ENCODE measurements around the gene SDC1. TPM values are rescaled to one million over a fixed set of nuclear protein-coding genes. Genes with fewer than 3 reads are reported as not detected.
A peak's percentile ranks its signal among the peaks of the same experiment; 100 is the strongest.

SDC1 gene
- total and polyA plus RNA-seq, 8 donors = 88.9 to 278 (median 117) TPM

DNA sequence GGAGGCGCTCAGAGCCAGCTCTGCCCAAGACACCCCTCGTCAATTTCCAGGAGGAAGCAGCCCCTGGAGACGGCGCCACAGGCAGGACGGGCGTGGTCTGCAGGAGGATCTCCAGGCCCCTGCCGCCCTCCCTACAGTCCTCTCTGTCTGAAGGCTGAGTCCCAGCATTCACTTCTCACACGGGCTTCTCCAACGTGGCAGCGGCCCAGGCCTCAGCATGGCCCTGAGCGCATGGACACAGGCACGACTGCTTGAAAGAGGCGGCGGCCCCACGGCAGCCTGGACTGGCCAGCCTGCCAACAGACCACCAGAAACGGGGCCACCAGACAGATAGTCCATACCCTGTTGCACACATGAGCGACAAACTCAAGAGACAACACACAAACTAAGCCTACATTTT is 23.3 kb downstream of the SDC1 start:
- no peak for ATAC-seq

DNA sequence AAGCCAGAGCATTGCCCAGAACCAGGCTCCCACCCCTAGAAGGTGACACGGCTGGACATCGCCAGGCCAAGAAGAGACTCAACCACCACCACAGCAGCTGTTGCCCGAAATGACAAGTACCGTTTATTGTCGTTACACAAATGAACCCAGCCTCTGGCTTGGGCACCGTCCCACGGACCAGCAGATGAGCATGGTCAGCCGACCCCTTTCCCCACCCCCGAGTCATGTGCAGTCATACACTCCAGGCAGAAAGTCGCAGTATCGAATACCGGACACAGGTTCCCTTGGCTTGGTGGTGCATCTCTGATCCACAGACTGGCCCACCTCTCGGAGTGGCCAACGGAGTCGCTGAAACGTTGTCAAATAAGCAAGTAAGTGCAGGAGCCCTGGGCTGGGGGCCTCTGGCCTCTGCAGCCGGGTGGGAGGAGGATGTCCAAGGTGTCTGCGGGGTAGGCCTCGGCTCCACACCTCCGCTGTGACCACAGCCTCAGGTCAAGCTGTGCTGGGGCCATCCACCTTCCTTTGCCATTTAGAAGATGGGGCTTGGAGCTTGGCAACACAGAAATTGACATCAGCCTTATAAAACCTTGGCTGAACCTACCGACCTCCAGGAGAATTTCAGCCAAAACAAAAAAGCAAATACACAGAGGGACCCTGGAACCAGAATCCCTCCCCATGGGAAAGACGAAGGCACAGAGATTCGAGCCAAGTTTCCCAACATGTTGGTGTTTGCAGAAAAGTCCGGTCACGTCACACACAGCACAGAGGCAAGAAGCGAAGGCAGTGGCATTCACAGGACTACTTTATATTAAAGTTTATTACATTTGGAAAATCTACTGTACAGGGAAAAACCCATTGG is 24.0 kb downstream of the SDC1 start:
- no peak for ATAC-seq

More for the DNA sequence above, 23.3 kb downstream of the SDC1 start:
- TF ChIP-seq, protein P1, sequence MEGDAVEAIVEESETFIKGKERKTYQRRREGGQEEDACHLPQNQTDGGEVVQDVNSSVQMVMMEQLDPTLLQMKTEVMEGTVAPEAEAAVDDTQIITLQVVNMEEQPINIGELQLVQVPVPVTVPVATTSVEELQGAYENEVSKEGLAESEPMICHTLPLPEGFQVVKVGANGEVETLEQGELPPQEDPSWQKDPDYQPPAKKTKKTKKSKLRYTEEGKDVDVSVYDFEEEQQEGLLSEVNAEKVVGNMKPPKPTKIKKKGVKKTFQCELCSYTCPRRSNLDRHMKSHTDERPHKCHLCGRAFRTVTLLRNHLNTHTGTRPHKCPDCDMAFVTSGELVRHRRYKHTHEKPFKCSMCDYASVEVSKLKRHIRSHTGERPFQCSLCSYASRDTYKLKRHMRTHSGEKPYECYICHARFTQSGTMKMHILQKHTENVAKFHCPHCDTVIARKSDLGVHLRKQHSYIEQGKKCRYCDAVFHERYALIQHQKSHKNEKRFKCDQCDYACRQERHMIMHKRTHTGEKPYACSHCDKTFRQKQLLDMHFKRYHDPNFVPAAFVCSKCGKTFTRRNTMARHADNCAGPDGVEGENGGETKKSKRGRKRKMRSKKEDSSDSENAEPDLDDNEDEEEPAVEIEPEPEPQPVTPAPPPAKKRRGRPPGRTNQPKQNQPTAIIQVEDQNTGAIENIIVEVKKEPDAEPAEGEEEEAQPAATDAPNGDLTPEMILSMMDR (IDR thresholded peaks at IDR 0.05) = no peak
- no peak overlapping the region for H3K4me3 ChIP-seq
- no peak overlapping the region for H3K27ac ChIP-seq
- no peaks in the 10 kb centered on the region for H3K27me3 ChIP-seq
- intact Hi-C loops (cut with DNase I) = no loop called here
- H3K36me3 ChIP-seq = peaks cover 0 to 15% of the 10 kb centered on the region in 2 donors
- peaks cover 5 to 26% of the 10 kb centered on the region in 2 donors for H3K4me1 ChIP-seq
- DNase-seq = no peak
- H3K9me3 ChIP-seq = no peaks in the 10 kb centered on the region

DNA sequence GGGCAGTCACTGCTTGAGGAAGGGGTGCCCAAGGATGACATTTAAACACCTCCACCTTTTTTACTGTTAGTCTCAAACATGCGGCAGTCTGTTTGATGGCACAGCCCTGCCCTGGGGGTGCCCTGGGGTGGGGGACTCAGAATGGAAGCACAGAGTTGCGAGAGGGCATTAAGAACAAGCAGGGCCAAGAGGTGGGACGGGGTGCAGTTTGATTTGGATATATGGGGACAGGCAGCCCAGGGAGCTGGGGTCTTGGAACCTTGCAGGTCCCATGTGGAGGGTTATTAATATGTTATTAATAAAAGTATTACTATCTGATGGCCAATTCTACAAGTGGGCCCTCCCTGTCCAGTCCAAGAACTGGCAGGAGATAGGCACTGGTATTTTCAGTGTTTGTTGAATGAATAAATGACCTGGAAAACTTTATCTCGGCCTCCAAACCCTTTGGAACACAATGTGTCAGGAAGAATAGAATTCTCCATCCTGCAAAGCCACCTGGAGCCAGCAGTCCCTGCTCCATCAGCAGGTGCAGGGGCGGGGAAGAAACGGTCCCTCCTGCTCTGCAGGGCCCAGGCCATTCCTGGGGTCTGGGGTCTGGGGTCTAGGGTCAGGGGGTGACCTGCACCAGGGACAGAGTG is 25.2 kb downstream of the SDC1 start:
- Histone ChIP-seq H3K9me3 (no peaks in the 10 kb centered on the region), H3K36me3 (peaks cover 0 to 15% of the 10 kb centered on the region in 2 donors), H3K4me3 (no peak overlapping the region), H3K4me1 (peaks cover 5 to 14% of the 10 kb centered on the region in 2 donors), H3K27ac (peak overlapping the region in 1 of 2 donors; percentile 3), H3K27me3 (no peaks in the 10 kb centered on the region)
- DNase-seq = peak in 1 of 4 donors; percentile 50
- ATAC-seq = no peak
- TF ChIP-seq, protein P1 (IDR thresholded peaks at IDR 0.05) = no peak
- intact Hi-C loops (cut with DNase I) = no loop called here

More for the DNA sequence above, 24.0 kb downstream of the SDC1 start:
- Histone ChIP-seq H3K27ac (no peak overlapping the region), H3K9me3 (no peaks in the 10 kb centered on the region), H3K4me3 (no peak overlapping the region), H3K36me3 (peaks cover 0 to 15% of the 10 kb centered on the region in 2 donors), H3K27me3 (no peaks in the 10 kb centered on the region), H3K4me1 (peaks cover 5 to 26% of the 10 kb centered on the region in 2 donors)
- TF ChIP-seq, protein P1 (IDR thresholded peaks at IDR 0.05) = no peak
- intact Hi-C loops (cut with DNase I) = no loop called here
- peak in 1 of 4 donors; percentile 70 for DNase-seq

DNA sequence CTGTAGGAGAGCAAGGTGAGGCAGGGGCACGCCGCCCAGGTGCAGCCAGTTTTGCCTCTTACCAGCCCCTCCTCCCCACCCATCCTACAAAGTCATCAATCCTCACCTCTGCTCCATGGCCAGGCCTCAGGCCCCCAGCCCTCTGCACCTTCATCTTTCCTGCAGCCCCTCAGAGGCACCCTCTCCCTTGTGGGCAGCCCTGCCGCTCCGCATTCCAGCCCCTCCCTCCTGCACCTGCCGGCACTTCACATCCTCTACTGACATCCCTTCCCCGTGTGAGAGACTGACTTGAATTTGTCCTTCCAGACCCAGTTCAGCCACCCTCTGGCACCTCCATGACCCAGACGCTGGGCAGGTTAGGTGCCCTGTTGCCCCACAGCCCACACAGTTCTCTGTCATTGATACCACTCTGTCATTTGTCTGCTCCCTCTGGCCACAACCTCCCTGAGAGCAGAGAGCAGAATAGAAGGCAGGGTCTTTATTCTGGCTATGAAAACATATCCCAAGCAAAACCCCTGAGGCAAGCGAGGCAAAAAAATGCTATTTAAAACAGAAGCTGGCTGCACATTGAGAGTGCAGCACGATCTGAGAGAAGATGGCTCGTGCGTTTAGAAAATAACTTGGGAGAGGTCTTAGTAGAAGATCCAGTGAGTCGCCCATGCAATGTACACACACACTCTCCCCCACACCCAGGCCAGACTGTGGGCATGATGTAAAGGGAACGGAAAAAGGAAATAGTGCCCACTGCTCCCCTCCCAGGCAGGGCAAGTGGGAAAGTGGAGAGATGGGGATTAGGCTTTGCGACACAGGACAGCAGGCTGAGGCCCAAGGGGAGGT is 25.9 kb downstream of the SDC1 start:
- H3K4me3 ChIP-seq = no peak overlapping the region
- H3K9me3 ChIP-seq = no peaks in the 10 kb centered on the region
- peak in 1 of 4 donors; percentile 76 for DNase-seq
- peaks cover 0 to 14% of the 10 kb centered on the region in 2 donors for H3K36me3 ChIP-seq
- peak overlapping the region; percentile 37 to 55 for H3K27ac ChIP-seq
- intact Hi-C loops (cut with DNase I) = no loop called here
- ATAC-seq = peak; percentile 37
- TF ChIP-seq, protein P1 (IDR thresholded peaks at IDR 0.05) = no peak
- H3K27me3 ChIP-seq = no peaks in the 10 kb centered on the region
- peaks cover 5 to 12% of the 10 kb centered on the region in 2 donors for H3K4me1 ChIP-seq

Data from left lung (tissue), 10 donors.